AG10803 (cell line): ENCODE data around the gene RGS17.
"Not testable (repeated sequence)": the region's sequence is repeated elsewhere in the genome, so short reads cannot be mapped to it uniquely, and the experiment has no call there.

ENCODE experiments used
- DNase-seq: peaks from one replicate; pipeline ENCODE4 v3.0.0; 2010; ENCODE audit warnings: low read depth
- H3K4me3 ChIP-seq: 2 replicates; pipeline ENCODE4 v1.5.1; 2011; ENCODE audit warnings: mild to moderate bottlenecking, low read length, control low read depth
- TF ChIP-seq, protein P1 (sequence below): conservative IDR thresholded peaks from 2 replicates; pipeline ENCODE4 v1.5.1; 2011; ENCODE audit warnings: mild to moderate bottlenecking, low read length, control low read depth, inconsistent platforms

Gene RGS17

DNA sequence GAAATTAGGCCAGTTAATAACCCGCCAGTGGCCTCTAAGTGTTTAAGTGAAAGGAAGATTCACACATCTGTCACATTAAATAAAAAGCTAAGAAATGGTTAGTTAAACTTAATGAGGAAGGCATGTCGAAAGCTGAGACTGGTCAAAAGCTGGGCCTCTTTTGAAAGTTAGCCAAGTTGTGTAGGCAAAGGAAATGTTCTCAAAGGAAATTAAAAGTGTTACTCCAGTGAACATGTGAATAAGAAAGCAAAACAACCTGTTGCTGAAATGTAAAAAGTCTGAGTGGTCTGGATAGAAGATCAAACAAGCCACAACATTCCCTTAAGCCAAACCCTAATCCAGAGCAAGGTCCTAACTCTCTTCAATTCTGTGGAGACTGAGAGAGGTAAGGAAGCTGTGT lies 117.6 kb downstream of the RGS17 start:
- peak; percentile 16 for DNase-seq
- TF ChIP-seq, protein P1, sequence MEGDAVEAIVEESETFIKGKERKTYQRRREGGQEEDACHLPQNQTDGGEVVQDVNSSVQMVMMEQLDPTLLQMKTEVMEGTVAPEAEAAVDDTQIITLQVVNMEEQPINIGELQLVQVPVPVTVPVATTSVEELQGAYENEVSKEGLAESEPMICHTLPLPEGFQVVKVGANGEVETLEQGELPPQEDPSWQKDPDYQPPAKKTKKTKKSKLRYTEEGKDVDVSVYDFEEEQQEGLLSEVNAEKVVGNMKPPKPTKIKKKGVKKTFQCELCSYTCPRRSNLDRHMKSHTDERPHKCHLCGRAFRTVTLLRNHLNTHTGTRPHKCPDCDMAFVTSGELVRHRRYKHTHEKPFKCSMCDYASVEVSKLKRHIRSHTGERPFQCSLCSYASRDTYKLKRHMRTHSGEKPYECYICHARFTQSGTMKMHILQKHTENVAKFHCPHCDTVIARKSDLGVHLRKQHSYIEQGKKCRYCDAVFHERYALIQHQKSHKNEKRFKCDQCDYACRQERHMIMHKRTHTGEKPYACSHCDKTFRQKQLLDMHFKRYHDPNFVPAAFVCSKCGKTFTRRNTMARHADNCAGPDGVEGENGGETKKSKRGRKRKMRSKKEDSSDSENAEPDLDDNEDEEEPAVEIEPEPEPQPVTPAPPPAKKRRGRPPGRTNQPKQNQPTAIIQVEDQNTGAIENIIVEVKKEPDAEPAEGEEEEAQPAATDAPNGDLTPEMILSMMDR = no peak
- H3K4me3 ChIP-seq = no peak overlapping the region

DNA sequence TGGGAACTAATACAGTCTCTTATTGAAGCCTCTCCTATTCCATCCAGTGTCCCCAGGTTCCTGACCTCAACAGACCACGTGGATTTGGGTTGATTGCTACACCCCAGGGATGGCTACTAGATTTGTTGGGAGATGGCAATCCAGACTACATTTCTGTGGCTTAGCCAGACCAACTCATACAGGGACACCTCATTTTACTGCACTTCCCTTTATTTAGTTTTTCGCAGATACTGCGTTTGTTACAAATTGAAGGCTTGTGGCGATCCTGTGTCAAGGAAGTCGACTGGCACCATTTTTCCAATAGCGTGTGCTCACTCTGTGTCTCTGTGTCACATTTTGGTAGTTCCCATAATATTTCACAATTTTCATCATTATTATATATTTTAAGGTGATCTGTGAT lies 118.2 kb downstream of the RGS17 start:
- DNase-seq = peak; percentile 9
- no peak overlapping the region for H3K4me3 ChIP-seq
- TF ChIP-seq, protein P1 = no peak

DNA sequence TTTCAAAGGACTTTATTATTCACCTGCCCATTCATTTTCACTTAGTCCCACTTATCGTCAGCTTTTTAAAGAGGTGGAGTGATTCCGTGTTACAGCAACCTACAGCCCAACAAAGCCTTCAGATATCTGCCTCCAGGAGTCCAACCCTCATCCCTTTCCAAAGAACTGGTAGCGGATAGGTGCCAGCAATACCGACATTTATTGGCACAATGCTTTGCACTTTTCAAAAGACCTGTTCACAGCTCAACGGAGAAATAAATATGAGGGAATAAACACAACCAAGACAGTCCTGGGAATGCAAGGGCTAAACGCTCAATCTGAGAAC lies 127.8 kb downstream of the RGS17 start:
- TF ChIP-seq, protein P1 = no peak
- no peak for DNase-seq
- peak overlapping the region; percentile 88 for H3K4me3 ChIP-seq

DNA sequence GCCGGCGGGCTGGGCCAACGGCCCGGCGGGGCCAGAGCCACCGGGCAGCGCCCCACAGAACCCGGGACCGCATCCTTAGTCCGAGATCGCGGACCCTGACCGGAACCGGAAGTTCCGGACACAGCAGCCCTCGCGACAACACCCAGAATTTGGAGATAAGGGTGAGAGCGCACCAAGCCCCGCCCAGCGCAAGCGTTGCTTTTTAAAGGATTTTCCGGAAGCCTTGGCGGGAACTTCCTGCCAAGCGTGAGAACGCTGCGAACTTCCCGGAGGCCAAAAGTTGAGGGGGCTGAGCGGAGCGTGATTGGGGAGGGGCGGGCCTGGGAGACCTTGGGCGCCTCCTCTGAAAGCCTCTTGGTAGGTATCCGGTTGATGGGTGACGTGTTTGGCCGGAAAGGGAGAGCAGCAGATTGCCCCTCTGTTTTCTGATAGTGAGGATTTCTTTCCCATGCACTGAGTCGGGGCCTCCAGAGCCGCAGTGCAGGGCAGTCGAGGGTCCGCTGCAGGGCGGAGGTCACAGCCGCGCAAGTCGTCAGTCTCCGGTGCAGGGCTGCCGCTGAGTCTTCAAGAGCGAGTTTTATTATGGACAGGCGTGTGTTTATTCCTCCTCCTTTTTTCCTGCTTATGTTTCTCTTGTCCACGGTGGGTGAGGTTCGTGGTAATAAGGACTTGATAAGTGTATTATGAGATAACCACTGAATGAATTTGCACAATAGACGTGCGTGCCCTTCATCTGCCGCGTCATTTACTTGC lies 128.3 kb downstream of the RGS17 start, which contains the start of gene MTRF1L:
Gene MTRF1L, minus strand, starts transcription at position 97 of the 753 bp plus-strand sequence. Its CDS starts 24 bp downstream, at position 73.
- peak within 1 kb of the TSS; percentile 88 for H3K4me3 ChIP-seq
- TF ChIP-seq, protein P1 = no peak
- peak; percentile 92 for DNase-seq

DNA sequence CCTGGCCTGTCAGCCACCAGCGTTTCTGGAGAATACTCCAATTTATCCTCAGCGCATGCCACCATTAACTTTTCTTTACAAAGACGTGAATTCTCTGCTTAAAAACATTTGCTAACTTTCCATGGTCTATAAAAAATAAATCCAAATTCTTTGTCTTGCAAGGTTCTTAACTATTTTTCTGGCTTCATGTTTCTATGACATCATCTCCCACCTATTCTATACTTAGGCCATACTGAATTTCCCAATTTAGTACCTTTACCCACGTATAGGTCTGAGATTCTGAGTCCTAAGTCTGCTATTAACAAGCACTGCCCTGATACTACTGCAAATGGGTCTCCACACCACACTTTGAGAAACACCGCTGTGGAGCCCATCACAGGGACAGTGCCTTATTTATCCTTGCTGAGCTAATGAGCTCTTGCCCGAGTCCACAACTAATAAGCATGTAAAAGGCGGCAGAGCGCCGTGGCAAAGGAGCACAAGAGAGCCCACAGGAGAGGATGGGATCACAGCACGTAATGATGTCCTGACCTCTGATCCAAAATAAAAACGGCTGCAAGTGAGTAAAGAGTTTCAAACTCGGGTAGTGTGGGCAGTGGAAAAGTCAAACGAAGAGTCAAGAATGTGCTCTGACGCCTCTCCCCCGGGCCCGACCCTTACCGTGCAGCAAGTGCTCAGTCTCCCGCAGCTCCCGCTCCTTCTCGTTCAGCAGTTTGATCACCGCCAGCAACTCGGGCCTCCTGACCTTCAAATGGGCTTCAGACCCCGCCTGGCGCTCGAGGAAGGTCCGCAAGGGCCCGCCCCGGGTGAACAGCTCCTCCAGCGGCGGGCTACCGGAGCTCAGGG lies 129.1 kb downstream of the RGS17 start:
- peak; percentile 19 for DNase-seq
- TF ChIP-seq, protein P1 = no peak
- peak overlapping the region; percentile 88 for H3K4me3 ChIP-seq

DNA sequence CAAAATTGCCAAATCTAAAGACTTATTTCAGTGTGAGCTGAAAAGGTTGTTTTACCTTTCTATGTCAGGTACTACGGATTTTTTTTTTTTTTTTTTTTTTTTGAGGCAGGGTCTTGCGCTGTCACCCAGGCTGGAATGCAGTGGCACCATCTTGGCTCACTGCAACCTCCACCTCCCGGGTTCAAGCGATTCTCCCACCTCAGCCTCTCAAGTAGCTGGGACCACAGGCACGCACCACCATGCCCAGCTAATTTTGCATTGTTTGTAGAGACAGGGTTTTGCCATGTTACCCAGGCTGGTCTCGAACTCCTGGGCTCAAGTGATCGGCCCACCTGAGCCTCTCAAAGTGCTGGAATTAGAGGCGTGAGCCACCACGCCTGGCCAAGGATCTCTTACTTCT lies 130.3 kb downstream of the RGS17 start:
- DNase-seq = not testable (repeated sequence)
- peak overlapping the region; percentile 88 for H3K4me3 ChIP-seq

DNA sequence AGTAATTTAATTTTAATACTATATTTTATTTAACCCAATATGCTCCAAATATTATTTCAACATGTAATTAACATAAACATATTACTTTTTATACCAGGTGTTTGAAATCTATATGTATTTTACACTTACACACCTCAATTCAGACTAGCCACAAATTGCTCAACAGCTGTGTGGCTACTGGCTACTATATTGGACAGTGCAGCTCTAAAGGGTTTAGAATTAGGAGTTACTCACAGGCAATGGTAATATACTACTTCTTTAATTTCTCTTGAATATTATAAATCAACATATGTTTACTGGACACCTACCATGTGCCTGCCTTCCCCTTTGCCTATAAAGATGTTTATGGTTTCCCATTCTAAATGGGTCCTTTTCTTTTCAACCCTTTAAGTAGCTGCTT lies 130.8 kb downstream of the RGS17 start:
- no peak for DNase-seq
- TF ChIP-seq, protein P1 = no peak
- H3K4me3 ChIP-seq = no peak overlapping the region

DNA sequence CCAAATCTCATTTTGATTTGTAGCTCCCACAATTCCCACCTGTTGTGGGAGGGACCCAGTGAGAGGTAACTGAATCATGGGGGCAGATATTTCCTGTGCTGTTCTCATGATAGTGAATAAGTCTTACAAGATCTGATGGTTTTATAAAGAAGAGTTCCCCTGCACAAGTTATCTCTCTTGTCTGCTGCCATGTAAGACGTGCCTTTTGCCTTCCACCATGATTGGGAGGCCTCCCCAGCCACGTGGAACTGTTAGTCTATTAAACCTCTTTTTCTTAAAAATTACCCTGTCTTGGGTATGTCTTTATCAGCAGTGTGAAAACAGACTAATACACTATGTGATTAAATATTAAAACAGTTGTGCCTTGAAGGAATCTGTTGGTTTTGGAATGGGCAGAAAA lies 131.5 kb downstream of the RGS17 start:
- DNase-seq, H3K4me3 ChIP-seq: not testable (repeated sequence)
